ENCODE measurements around the gene BNC2. TPM values are rescaled to one million over a fixed set of nuclear protein-coding genes. Genes with fewer than 3 reads are reported as not detected.

The BNC2 gene
- total RNA-seq, 1 donor from 2014 or later, result 38.0 TPM

DNA sequence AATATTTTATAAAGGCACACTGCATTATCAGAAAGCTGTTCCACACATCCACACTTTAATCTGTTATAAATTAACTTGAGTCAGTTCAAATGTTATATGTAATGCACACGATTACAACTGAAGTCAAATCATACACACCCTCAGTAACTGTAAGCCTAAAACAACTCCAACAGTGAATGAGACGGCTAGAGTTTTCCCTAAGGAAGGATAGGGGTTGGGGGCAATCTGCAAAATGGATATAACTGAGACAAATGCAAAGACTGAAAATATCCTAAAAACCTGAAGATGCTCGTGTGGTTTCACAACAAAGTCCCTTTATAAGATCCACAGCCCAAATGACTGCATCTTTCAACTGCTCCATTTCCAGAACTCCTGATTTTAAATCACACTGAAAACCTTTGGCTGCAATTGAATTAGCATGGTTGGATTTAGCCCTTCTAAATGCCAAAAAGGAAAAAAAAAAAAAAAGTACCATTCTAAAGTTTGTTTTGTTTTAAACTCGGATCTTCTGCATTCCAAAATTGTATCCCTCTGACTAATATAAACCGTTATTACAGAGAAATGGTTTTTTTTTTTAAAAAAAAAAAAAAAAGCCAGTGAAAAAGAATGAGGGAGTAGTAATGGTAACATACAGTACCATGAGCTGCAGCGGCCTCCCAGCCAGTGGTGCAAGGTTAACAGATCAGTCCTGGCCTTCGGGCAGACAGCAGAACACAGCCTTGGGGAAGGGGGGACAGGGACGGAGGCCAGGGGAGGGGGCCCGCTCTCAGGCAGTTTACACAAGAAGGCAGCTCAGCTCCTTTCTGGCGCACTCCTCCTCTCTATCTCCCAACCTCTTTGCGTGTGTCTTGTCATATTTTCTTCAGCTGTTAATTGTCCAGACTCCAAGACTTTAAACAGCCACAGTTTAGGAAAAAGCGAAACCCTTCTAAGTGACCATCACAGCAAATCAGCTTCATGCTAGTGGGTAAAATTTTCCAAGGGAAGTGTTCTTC is 166.1 kb downstream of the BNC2 start:
- Mint-ChIP-seq H3K4me1 (ENCODE audit: low read depth, unreplicated experiment) (peaks cover 42% of the 10 kb centered on the region), H3K4me3 (ENCODE audit: unreplicated experiment) (peak overlapping the region; percentile 59), H3K27ac (ENCODE audit: unreplicated experiment) (peak overlapping the region; percentile 91), H3K9me3 (ENCODE audit: unreplicated experiment) (no peaks in the 10 kb centered on the region), H3K36me3 (ENCODE audit: low read depth, unreplicated experiment) (no peaks in the 10 kb centered on the region), H3K27me3 (ENCODE audit: low read depth, unreplicated experiment) (no peaks in the 10 kb centered on the region)
- Histone ChIP-seq H3K4me2 (ENCODE audit: low read length) (peak overlapping the region; percentile 91), H3K27me3 (ENCODE audit: insufficient read depth, low read length) (no peaks in the 10 kb centered on the region), H3K9ac (ENCODE audit: low read length) (peak overlapping the region; percentile 92), H3K79me2 (ENCODE audit: insufficient read depth, low read length) (peaks cover 45% of the 10 kb centered on the region), H3K27ac (ENCODE audit: low read depth, low read length) (peak overlapping the region; percentile 97), H2AFZ (ENCODE audit: low read depth, low read length) (no peak overlapping the region), H4K20me1 (ENCODE audit: insufficient read depth, low read length) (no peaks in the 10 kb centered on the region), H3K36me3 (ENCODE audit: insufficient read depth, low read length) (no peaks in the 10 kb centered on the region), H3K4me1 (ENCODE audit: insufficient read depth, low read length) (peaks cover 44% of the 10 kb centered on the region), H3K4me3 (ENCODE audit: insufficient read depth, low read depth, low read length) (peak overlapping the region; percentile 69), H3K9me3 (ENCODE audit: insufficient read depth, low read depth, low read length) (no peaks in the 10 kb centered on the region)
- TF ChIP-seq EZH2 (IDR thresholded peaks at IDR 0.05; ENCODE audit: insufficient read depth, low read length), result no peak
- TF ChIP-seq CTCF (IDR thresholded peaks at IDR 0.05; ENCODE audit: insufficient read depth, low read depth, low read length), result no peak
- FAIRE-seq (peak; percentile 83), DNase-seq (ENCODE audit: low read depth) (no peak)

DNA sequence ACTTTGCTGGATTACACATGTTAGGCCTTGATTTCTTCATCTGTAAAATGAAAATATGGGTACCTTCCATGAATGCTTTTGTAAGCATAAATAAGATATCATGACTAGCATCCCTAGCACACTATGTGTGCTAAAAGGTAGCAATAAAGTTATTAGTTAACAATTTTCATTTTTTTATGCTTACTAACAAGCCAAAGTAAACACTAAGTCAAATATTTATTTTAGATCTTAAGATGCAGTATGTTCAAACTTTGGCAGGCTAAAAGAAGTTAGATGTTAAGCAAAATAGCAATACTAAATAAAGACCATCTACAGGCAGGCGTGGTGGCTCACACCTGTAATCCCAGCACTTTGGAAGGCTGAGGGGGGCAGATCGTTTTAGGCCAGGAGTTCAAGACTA is 169.1 kb downstream of the BNC2 start:
- TF ChIP-seq EZH2 (IDR thresholded peaks at IDR 0.05; ENCODE audit: insufficient read depth, low read length), result no peak
- no peak for TF ChIP-seq CTCF (IDR thresholded peaks at IDR 0.05; ENCODE audit: insufficient read depth, low read depth, low read length)
- H3K9me3 Mint-ChIP-seq (ENCODE audit: unreplicated experiment), result no peaks in the 10 kb centered on the region
- Histone ChIP-seq H3K36me3 (ENCODE audit: insufficient read depth, low read length) (no peaks in the 10 kb centered on the region), H3K27me3 (ENCODE audit: insufficient read depth, low read length) (no peaks in the 10 kb centered on the region), H3K4me3 (ENCODE audit: insufficient read depth, low read depth, low read length) (no peak overlapping the region), H2AFZ (ENCODE audit: low read depth, low read length) (no peak overlapping the region), H3K4me1 (ENCODE audit: insufficient read depth, low read length) (peaks cover 28% of the 10 kb centered on the region), H3K4me2 (ENCODE audit: low read length) (no peak overlapping the region), H3K27ac (ENCODE audit: low read depth, low read length) (no peak overlapping the region), H3K9ac (ENCODE audit: low read length) (no peak overlapping the region), H4K20me1 (ENCODE audit: insufficient read depth, low read length) (no peaks in the 10 kb centered on the region), H3K9me3 (ENCODE audit: insufficient read depth, low read depth, low read length) (no peaks in the 10 kb centered on the region), H3K79me2 (ENCODE audit: insufficient read depth, low read length) (peaks cover 53% of the 10 kb centered on the region)
- DNase-seq (ENCODE audit: low read depth), result no peak
- no peak overlapping the region for H3K4me3 Mint-ChIP-seq (ENCODE audit: unreplicated experiment)
- no peaks in the 10 kb centered on the region for H3K27me3 Mint-ChIP-seq (ENCODE audit: low read depth, unreplicated experiment)
- FAIRE-seq, result no peak
- no peak overlapping the region for H3K27ac Mint-ChIP-seq (ENCODE audit: unreplicated experiment)
- H3K36me3 Mint-ChIP-seq (ENCODE audit: low read depth, unreplicated experiment), result no peaks in the 10 kb centered on the region
- H3K4me1 Mint-ChIP-seq (ENCODE audit: low read depth, unreplicated experiment), result peaks cover 27% of the 10 kb centered on the region

- no peak overlapping the region for H3K27ac Mint-ChIP-seq (ENCODE audit: unreplicated experiment)
- peaks cover 6% of the 10 kb centered on the region for H3K36me3 Mint-ChIP-seq (ENCODE audit: low read depth, unreplicated experiment)
These were observed 176.9 kb downstream of the BNC2 start for GRCh38 chr9:16693616-16694015.

More at GRCh38 chr9:16693616-16694015, 176.9 kb downstream of the BNC2 start:
- no peaks in the 10 kb centered on the region for H3K9me3 Mint-ChIP-seq (ENCODE audit: unreplicated experiment)
- DNase-seq (ENCODE audit: low read depth), result no peak
- Histone ChIP-seq H3K36me3 (ENCODE audit: insufficient read depth, low read length) (no peaks in the 10 kb centered on the region), H3K79me2 (ENCODE audit: insufficient read depth, low read length) (peaks cover 63% of the 10 kb centered on the region), H3K9ac (ENCODE audit: low read length) (no peak overlapping the region), H3K4me2 (ENCODE audit: low read length) (no peak overlapping the region), H3K9me3 (ENCODE audit: insufficient read depth, low read depth, low read length) (no peaks in the 10 kb centered on the region), H3K4me3 (ENCODE audit: insufficient read depth, low read depth, low read length) (no peak overlapping the region), H3K27ac (ENCODE audit: low read depth, low read length) (no peak overlapping the region), H2AFZ (ENCODE audit: low read depth, low read length) (no peak overlapping the region), H3K27me3 (ENCODE audit: insufficient read depth, low read length) (no peaks in the 10 kb centered on the region), H4K20me1 (ENCODE audit: insufficient read depth, low read length) (peaks cover 15% of the 10 kb centered on the region), H3K4me1 (ENCODE audit: insufficient read depth, low read length) (peaks cover 12% of the 10 kb centered on the region)
- no peaks in the 10 kb centered on the region for H3K27me3 Mint-ChIP-seq (ENCODE audit: low read depth, unreplicated experiment)
- peak; percentile 13 for FAIRE-seq
- peaks cover 20% of the 10 kb centered on the region for H3K4me1 Mint-ChIP-seq (ENCODE audit: low read depth, unreplicated experiment)
- H3K4me3 Mint-ChIP-seq (ENCODE audit: unreplicated experiment), result no peak overlapping the region
- TF ChIP-seq EZH2 (IDR thresholded peaks at IDR 0.05; ENCODE audit: insufficient read depth, low read length), result no peak
- TF ChIP-seq CTCF (IDR thresholded peaks at IDR 0.05; ENCODE audit: insufficient read depth, low read depth, low read length), result no peak

Measured in astrocyte (in vitro differentiated cells and primary cell).